CD4-positive, alpha-beta T cell (primary cell): Measurements from ENCODE around the gene PGBD4. TPM values are rescaled to one million over a fixed set of nuclear protein-coding genes. Genes with fewer than 3 reads are reported as not detected.
"Not testable (repeated sequence)": the region's sequence is repeated elsewhere in the genome, so short reads cannot be mapped to it uniquely, and the experiment has no call there.

Source experiments
- ATAC-seq: fragments of 200-7000 bp; cut with Tn5 transposase; one replicate; pipeline ENCODE4 v1.10.0; 2022; ENCODE audit warnings: mild to moderate bottlenecking; ENCODE audit not compliant: poor library complexity
- CTCF ChIA-PET: fragments of 350-600 bp; sonication (Branson Sonifier 250); formaldehyde crosslinking; loops from one replicate; lab custom pipeline; 2021; ENCODE audit warnings: antibody characterized with exemption, inconsistent platforms; lab: Charles Lee
- POLR2A ChIA-PET: fragments of 350-600 bp; sonication (Branson Sonifier 250); formaldehyde crosslinking; loops from one replicate; lab custom pipeline; 2021; ENCODE audit warnings: antibody characterized with exemption, inconsistent platforms; lab: Charles Lee
- DNase-seq, 14 experiments: peaks; one replicate each; pipeline ENCODE4 v3.0.0-alpha.2; 2013 to 2020; ENCODE audit warnings: mixed read lengths in 2 of 14
- H3K27ac ChIP-seq, 2 donors: one replicate each; pipeline versions ENCODE4 v1.5.1 to v1.7.0; 2013; ENCODE audit warnings: low read length in 2 of 2, low read depth in 1 of 2, mild to moderate bottlenecking in 1 of 2
- H3K27me3 ChIP-seq, 2 experiments: 1 replicate in 1 of 2; 2 replicates in 1 of 2; pipeline versions ENCODE4 v1.6.1 to v1.7.0; 2013; ENCODE audit warnings: low read length in 2 of 2, control low read depth in 1 of 2, mild to moderate bottlenecking in 1 of 2, moderate library complexity in 1 of 2; ENCODE audit not compliant: insufficient read depth in 2 of 2, control insufficient read depth in 1 of 2
- H3K36me3 ChIP-seq: one replicate; pipeline ENCODE4 v1.6.1; 2013; ENCODE audit warnings: low read length, control low read depth; ENCODE audit not compliant: insufficient read depth
- H3K4me1 ChIP-seq: one replicate; pipeline ENCODE4 v1.6.1; 2013; ENCODE audit warnings: low read length, control low read depth; ENCODE audit not compliant: insufficient read depth
- H3K4me3 ChIP-seq: one replicate; pipeline ENCODE4 v1.5.1; 2013; ENCODE audit warnings: mild to moderate bottlenecking, low read length, moderate library complexity
- H3K9me3 ChIP-seq, 2 experiments: 1 replicate in 1 of 2; 2 replicates in 1 of 2; pipeline versions ENCODE4 v1.6.1 to v1.7.0; 2013; ENCODE audit warnings: low read length in 2 of 2, mild to moderate bottlenecking in 2 of 2, control low read depth in 1 of 2, moderate library complexity in 1 of 2; ENCODE audit not compliant: control insufficient read depth in 1 of 2, insufficient read depth in 1 of 2
- H3K27ac Mint-ChIP-seq: one replicate; pipeline ENCODE4 v1.8.0; 2020; ENCODE audit warnings: mixed read lengths
- H3K27me3 Mint-ChIP-seq: one replicate; pipeline ENCODE4 v1.8.0; 2021; ENCODE audit warnings: mixed read lengths
- H3K36me3 Mint-ChIP-seq: one replicate; pipeline ENCODE4 v1.8.0; 2021; ENCODE audit warnings: low read depth, mixed read lengths
- H3K4me1 Mint-ChIP-seq: one replicate; pipeline ENCODE4 v1.8.0; 2021; ENCODE audit warnings: low read depth, mixed read lengths
- H3K4me3 Mint-ChIP-seq: one replicate; pipeline ENCODE4 v1.8.0; 2020; ENCODE audit warnings: mild to moderate bottlenecking, mixed read lengths
- H3K9me3 Mint-ChIP-seq: one replicate; pipeline ENCODE4 v1.8.0; 2020; ENCODE audit warnings: mixed read lengths
- CTCF ChIP-seq: fragments of 200-600 bp; IDR thresholded peaks from one replicate; pipeline ENCODE4 v1.8.0; 2022; ENCODE audit warnings: antibody characterized with exemption, mild to moderate bottlenecking
- intact Hi-C, 2 experiments: fragments of 100-400 bp; cut with DNase I in 1 of 2; cut with micrococcal nuclease in 1 of 2; formaldehyde crosslinking; loops; one replicate each; pipeline versions ENCODE4 v1.15.1 to v1.9.0; 2023 to 2025; cut with DNase I, micrococcal nuclease
- total RNA-seq, 174 experiments: library from RNA in 2 of 174; stranded (reverse) in 2 of 174; gene quantifications; one replicate each; pipeline ENCODE4 v1.2.3 and lab custom pipeline; 2021 to 2026

The PGBD4 gene
- total RNA-seq, 2 experiments from 2014 or later, result 2.3 to 2.6 TPM

GRCh38 chr15:34119291-34119690 is 17.4 kb downstream of the PGBD4 start:
- no peak overlapping the region for H3K4me3 ChIP-seq
- ChIA-PET CTCF (no interaction called here), POLR2A (no interaction called here)
- intact Hi-C loops, result no loop called here
- no peaks in the 10 kb centered on the region for H3K4me1 Mint-ChIP-seq
- H3K27ac ChIP-seq, result no peak overlapping the region
- peaks cover 4 to 17% of the 10 kb centered on the region in 2 experiments for H3K27me3 ChIP-seq
- no peaks in the 10 kb centered on the region for H3K9me3 ChIP-seq
- H3K27ac Mint-ChIP-seq, result no peak overlapping the region
- no peak overlapping the region for H3K4me3 Mint-ChIP-seq
- TF ChIP-seq CTCF, result no peak
- H3K36me3 Mint-ChIP-seq, result no peaks in the 10 kb centered on the region
- no peak for DNase-seq
- H3K9me3 Mint-ChIP-seq, result no peaks in the 10 kb centered on the region
- H3K4me1 ChIP-seq, result no peaks in the 10 kb centered on the region
- peaks cover 34% of the 10 kb centered on the region for H3K27me3 Mint-ChIP-seq
- no peaks in the 10 kb centered on the region for H3K36me3 ChIP-seq
- ATAC-seq, result no peak

GRCh38 chr15:34120420-34120819 is 18.5 kb downstream of the PGBD4 start:
- H3K4me3 Mint-ChIP-seq, CTCF ChIA-PET, H3K9me3 Mint-ChIP-seq, ATAC-seq, POLR2A ChIA-PET, intact Hi-C loops, H3K4me1 ChIP-seq, H3K36me3 ChIP-seq, H3K36me3 Mint-ChIP-seq, H3K9me3 ChIP-seq, H3K27ac Mint-ChIP-seq, H3K27ac ChIP-seq, DNase-seq, H3K4me1 Mint-ChIP-seq, H3K4me3 ChIP-seq: not testable (repeated sequence)
- peaks cover 4 to 17% of the 10 kb centered on the region in 2 experiments for H3K27me3 ChIP-seq
- peaks cover 33% of the 10 kb centered on the region for H3K27me3 Mint-ChIP-seq

- H3K4me1 Mint-ChIP-seq, DNase-seq, intact Hi-C loops, H3K9me3 ChIP-seq, H3K27ac ChIP-seq, H3K36me3 ChIP-seq, H3K36me3 Mint-ChIP-seq, H3K4me3 ChIP-seq, CTCF ChIA-PET, H3K9me3 Mint-ChIP-seq, H3K4me3 Mint-ChIP-seq, H3K27ac Mint-ChIP-seq, H3K27me3 ChIP-seq, ATAC-seq, H3K4me1 ChIP-seq, POLR2A ChIA-PET: not testable (repeated sequence)
- H3K27me3 Mint-ChIP-seq, result peaks cover 30% of the 10 kb centered on the region
These were observed 19.9 kb downstream of the PGBD4 start for GRCh38 chr15:34121786-34122185.

GRCh38 chr15:34122771-34123183 is 20.9 kb downstream of the PGBD4 start:
- H3K4me3 Mint-ChIP-seq, result no peak overlapping the region

More at GRCh38 chr15:34122771-34123183, 20.9 kb downstream of the PGBD4 start:
- POLR2A ChIA-PET, result no interaction called here
- Histone ChIP-seq H3K36me3 (no peaks in the 10 kb centered on the region), H3K4me3 (no peak overlapping the region), H3K27me3 (peaks cover 3 to 4% of the 10 kb centered on the region in 2 experiments), H3K4me1 (no peaks in the 10 kb centered on the region), H3K27ac (no peak overlapping the region), H3K9me3 (no peaks in the 10 kb centered on the region)
- intact Hi-C loops, result no loop called here
- no peak overlapping the region for H3K27ac Mint-ChIP-seq
- CTCF ChIA-PET, result no interaction called here
- no peaks in the 10 kb centered on the region for H3K4me1 Mint-ChIP-seq
- H3K36me3 Mint-ChIP-seq, result no peaks in the 10 kb centered on the region
- H3K9me3 Mint-ChIP-seq, result no peaks in the 10 kb centered on the region
- no peak for TF ChIP-seq CTCF
- DNase-seq (no peak), ATAC-seq (no peak)
- peaks cover 21% of the 10 kb centered on the region for H3K27me3 Mint-ChIP-seq
